GM21360 (cell line): ENCODE measurements around the gene IFNB1.

Experiments
- ATAC-seq: cut with Tn5 transposase; IDR thresholded peaks from one replicate; pipeline ENCODE4 v1.9.1; 2021; ENCODE audit warnings: mild to moderate bottlenecking, moderate library complexity; ENCODE audit not compliant: unreplicated experiment

IFNB1 gene

GRCh38 chr9:21077781-21078180 is at the start of gene IFNB1:
IFNB1 (minus strand) TSS chr9:21077942; CDS start chr9:21077869, 73 bp downstream.
- ATAC-seq = no peak

- peak; percentile 97 for ATAC-seq
Measured at GRCh38 chr9:21121595-21122251, 44.0 kb upstream of the IFNB1 start.

DNA sequence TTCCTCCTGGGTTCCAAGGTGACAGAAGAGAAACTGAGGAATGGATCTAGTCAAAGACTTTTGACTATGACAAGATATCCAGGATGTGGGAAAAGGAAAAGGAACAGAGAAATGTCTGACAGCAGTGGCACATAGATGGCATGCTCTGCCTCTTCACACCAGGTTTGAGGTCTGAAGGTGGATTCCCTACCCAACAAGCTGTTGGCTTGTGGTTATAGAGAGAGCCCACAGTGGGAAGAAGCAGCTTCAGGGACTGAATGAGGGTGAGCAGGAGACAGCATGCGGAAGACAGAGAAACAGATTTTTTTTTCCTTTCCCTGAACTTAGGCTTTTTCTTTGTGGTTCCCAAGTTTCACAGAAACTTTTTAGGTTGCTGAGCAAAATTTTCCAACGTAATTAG is 43.3 kb upstream of the IFNB1 start:
- no peak for ATAC-seq

DNA sequence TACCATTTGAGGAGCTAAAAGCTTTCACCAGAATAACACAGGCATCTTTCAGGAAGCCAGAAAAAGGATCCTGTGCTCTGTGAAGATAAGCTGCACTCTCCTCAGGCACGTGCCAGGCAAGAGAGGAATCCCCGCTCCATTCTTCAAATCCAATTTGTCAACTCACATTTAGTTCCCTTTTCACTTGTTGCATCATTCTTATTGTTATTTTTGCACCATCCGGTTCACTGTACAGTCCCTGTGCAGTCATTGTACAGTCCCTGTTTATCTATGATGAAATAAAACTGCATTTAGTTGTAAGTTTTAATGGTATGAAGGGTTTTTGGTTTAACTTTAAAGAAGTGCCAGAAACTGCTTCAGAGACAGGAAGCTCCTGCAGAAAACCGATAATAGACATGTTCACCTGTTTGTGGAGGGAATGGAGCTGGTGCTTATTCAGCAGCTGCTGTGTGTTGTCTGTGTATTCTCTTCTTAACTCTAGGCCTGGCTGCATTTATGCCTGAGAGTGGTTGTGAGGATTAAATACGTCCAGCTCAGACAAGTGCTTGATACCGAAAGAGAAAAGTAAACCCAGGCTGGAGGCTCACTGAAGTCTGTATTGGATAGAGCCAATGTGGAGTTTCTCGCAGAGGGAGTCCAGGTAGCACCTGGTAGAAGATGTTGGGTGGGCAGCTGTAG is 41.5 kb upstream of the IFNB1 start:
- ATAC-seq = peak; percentile 49

- no peak for ATAC-seq
Measured at GRCh38 chr9:21114311-21114710, 36.6 kb upstream of the IFNB1 start.

- peak; percentile 74 for ATAC-seq
Measured at GRCh38 chr9:21110708-21111576, 33.2 kb upstream of the IFNB1 start.

- no peak for ATAC-seq
Measured at GRCh38 chr9:21104787-21105186, 27.0 kb upstream of the IFNB1 start.

GRCh38 chr9:21102305-21102704 is 24.6 kb upstream of the IFNB1 start:
- ATAC-seq = no peak

DNA sequence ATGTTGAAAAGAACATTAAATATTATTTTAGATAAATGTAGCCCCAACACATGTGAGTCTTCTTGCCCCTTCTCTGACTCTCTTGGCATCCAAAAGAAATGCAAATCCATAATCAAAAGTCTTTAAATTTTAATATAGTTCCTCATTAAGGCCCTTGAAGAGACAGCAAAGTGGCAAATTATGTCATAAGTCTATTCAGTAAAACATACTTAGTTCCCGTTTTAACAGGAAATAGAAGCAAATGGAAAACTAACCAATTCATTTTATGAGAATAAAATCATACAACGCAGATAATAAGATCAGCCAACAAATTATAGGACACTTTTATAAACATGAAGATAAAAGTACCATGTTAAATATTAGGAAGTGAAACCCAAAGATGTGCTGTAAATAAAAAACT is 20.1 kb upstream of the IFNB1 start:
- ATAC-seq = no peak

DNA sequence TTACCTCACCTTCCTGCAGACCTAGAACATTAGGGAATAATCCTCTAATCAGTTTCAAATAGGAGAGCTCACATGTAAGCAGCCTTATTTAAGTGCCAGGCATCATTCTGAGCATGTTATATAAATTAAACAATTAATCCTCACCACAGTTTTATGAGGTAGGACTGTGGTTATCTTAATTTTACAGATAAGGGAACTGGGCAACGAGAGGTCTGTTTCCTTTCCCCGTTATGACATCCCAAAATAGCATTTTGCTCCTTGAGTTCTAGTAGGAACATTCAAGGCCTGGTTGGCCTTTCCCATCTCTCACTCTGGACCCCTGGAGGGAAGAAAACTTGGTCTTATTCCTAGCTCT is 19.1 kb upstream of the IFNB1 start:
- no peak for ATAC-seq

DNA sequence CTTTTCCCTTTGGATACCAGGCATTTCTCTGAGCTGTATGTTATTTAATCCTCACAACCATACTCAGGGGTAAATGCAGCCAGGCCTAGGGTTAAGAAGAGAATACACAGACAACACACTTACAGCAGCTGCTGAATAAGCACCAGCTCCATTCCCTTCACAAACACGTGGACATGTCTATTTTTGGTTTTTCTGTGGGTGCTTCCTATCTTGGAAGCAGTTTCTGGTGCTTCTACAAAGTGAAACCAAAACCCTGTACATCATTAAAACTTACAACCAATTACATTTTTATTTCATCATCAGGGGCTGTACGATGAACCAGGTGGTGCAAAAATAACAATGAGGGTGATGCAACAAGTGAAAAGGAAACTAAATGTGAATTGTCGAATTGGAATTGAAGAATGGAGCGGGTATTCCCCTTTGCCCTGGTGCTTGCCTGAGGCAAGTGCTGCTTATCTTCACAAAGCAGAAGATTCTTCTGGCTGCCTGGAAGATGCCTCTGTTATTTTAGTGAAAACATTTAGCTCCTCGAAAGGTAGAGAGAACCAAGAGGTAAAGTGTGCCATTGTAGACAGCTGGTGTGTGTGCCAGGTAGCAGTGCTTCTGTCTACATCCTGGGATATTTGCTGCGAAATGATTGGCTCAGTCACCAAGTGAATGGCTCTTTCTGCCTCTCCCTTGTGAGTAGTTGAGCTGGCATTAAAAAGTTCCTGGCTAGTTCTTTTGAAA is 18.6 kb upstream of the IFNB1 start:
- peak; percentile 86 for ATAC-seq

GRCh38 chr9:21095561-21095960 is 17.8 kb upstream of the IFNB1 start:
- ATAC-seq = no peak

GRCh38 chr9:21086538-21086937 is 8.8 kb upstream of the IFNB1 start:
- ATAC-seq = no peak

DNA sequence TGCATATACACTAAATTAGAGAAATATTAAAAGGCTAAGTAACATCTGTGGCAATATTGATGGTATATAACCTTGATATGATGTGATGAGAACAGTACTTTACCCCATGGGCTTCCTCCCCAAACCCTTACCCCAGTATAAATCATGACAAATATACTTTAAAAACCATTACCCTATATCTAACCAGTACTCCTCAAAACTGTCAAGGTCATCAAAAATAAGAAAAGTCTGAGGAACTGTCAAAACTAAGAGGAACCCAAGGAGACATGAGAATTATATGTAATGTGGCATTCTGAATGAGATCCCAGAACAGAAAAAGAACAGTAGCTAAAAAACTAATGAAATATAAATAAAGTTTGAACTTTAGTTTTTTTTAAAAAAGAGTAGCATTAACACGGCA is 7.3 kb upstream of the IFNB1 start:
- no peak for ATAC-seq

DNA sequence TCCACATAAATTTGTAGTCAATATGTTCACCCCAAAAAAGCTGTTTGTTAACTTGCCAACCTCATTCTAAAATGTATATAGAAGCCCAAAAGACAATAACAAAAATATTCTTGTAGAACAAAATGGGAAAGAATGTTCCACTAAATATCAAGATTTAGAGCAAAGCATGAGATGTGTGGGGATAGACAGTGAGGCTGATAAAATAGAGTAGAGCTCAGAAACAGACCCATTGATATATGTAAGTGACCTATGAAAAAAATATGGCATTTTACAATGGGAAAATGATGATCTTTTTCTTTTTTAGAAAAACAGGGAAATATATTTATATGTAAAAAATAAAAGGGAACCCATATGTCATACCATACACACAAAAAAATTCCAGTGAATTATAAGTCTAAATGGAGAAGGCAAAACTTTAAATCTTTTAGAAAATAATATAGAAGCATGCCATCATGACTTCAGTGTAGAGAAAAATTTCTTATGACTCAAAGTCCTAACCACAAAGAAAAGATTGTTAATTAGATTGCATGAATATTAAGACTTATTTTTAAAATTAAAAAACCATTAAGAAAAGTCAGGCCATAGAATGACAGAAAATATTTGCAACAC is 6.6 kb upstream of the IFNB1 start:
- ATAC-seq = no peak

DNA sequence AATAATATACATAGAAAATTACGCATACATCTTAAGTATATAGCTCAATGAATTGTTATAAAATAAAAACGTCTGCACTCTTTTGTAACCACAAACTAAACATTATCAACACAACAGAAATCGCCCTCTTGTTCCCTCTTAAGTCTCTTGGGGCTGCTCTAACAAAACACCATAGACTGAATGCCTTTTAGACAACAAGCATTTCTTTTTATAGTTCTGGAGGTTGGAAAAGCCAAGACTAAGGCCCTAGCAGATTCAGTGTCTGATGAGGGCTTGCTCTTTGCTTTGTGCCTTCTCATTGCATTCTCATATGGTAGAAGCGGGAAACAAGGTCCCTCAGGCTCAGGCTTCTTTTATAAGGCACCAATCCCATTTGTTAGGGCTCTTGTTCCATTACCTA is 4.9 kb upstream of the IFNB1 start:
- ATAC-seq = no peak

- no peak for ATAC-seq
Measured at GRCh38 chr9:21081999-21082398, 4.3 kb upstream of the IFNB1 start.

- no peak for ATAC-seq
Measured at GRCh38 chr9:21081451-21081850, 3.7 kb upstream of the IFNB1 start.

DNA sequence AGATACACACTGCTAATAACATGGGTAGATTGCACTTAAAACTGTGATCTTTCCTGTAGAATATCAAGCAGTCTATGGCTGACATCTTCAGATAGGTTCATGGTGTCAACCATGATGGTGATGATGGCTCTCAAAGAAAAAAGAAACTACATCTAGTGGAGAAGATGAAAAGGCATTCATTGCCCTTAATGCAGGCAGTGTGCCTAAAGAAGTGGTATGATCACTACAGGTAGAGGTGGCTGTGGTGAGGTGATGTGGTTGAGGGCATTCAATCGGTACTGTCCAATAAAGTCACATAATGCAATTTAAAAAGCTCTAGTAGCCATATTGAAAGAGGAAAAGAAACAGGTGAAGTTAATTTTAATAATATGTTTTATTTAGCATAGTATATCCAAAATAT is 3.1 kb upstream of the IFNB1 start:
- ATAC-seq = no peak

GRCh38 chr9:21078702-21079101 is 960 bp upstream of the IFNB1 start:
- ATAC-seq = no peak

DNA sequence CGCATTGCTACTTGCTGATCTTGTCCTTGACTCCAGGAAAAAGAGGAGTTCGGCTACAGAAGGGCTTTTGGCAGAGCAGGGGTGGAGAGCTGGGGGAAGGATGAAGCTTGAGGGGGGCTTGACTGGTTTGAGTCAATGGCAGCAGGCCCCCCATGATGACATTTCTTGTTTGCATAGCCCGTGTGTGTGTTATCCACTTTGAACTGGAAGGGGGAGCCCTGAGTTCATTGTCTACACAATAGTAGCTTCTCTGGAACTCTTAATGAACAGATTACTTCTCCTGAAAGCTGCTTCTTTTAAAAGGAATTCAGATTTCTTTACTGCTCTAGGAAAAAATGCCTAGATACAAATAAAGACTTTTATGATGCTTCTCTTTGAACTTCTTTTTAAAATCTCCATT is 2.3 kb downstream of the IFNB1 start:
- ATAC-seq = no peak
